Transverse colon (tissue), 4 donors: ENCODE data around the gene GFRA1. TPM values are rescaled to one million over a fixed set of nuclear protein-coding genes. Genes with fewer than 3 reads are reported as not detected.
A peak's percentile ranks its signal among the peaks of the same experiment; 100 is the strongest.

ENCODE experiments used
- DNase-seq: peaks from one replicate; pipeline ENCODE4 v3.0.0-alpha.2; 2019
- H3K27ac ChIP-seq, 4 donors: fragments of 200-600 bp; sonication (generic); 2 replicates each; pipeline ENCODE4 v1.5.1; 2016 to 2018; ENCODE audit warnings: inconsistent platforms in 4 of 4
- H3K27me3 ChIP-seq: fragments of 200-600 bp; sonication (generic); 2 replicates; pipeline ENCODE4 v1.5.1; 2017; ENCODE audit warnings: inconsistent platforms
- H3K36me3 ChIP-seq, 4 donors: fragments of 200-600 bp; sonication (generic); 2 replicates each; pipeline ENCODE4 v1.5.1; 2017 to 2019; ENCODE audit warnings: inconsistent platforms in 4 of 4
- H3K4me1 ChIP-seq, 4 donors: fragments of 200-600 bp; sonication (generic); 2 replicates each; pipeline ENCODE4 v1.5.1; 2017 to 2020; ENCODE audit warnings: inconsistent platforms in 4 of 4
- H3K4me3 ChIP-seq, 4 donors: fragments of 200-600 bp; sonication (generic); 1 replicate in 1 of 4; 2 replicates in 3 of 4; pipeline versions ENCODE4 v1.5.1 to v1.6.1; 2017 to 2019; ENCODE audit warnings: inconsistent platforms in 4 of 4
- H3K9me3 ChIP-seq, 2 donors: fragments of 200-600 bp; sonication (generic); 2 replicates each; pipeline ENCODE4 v1.5.1; 2017 to 2019; ENCODE audit warnings: inconsistent platforms in 2 of 2
- CTCF ChIP-seq, 5 experiments: fragments of 200-600 bp in 3 of 5; fragments of 450-650 bp in 2 of 5; sonication (generic) in 3 of 5; IDR thresholded peaks; 1 replicate in 2 of 5; 2 replicates in 3 of 5; pipeline ENCODE4 v1.5.1; 2016 to 2017; ENCODE audit warnings: antibody characterized with exemption in 5 of 5, inconsistent platforms in 3 of 5, mild to moderate bottlenecking in 2 of 5, moderate library complexity in 1 of 5
- EP300 ChIP-seq: sonication (generic); formaldehyde crosslinking; IDR thresholded peaks from one replicate; pipeline ENCODE4 v1.6.1; 2017; ENCODE audit warnings: antibody characterized with exemption, low read depth
- POLR2A ChIP-seq: fragments of 450-650 bp; IDR thresholded peaks from one replicate; pipeline ENCODE4 v1.6.1; 2016; ENCODE audit warnings: antibody characterized with exemption, mild to moderate bottlenecking, moderate library complexity
- POLR2AphosphoS5 ChIP-seq, 3 donors: sonication (generic); formaldehyde crosslinking; IDR thresholded peaks; one replicate each; pipeline ENCODE4 v1.6.1; 2016; ENCODE audit warnings: antibody characterized with exemption in 3 of 3
- whole genome bisulfite sequencing, 2 donors: methylation state at CpG; one replicate each; pipeline ENCODE4 v1.1.5; 2018; ENCODE audit warnings: low coverage in 1 of 2; 5-methylcytosine and 5-hydroxymethylcytosine counted together
- in situ Hi-C, 4 donors: fragments of 200-750 bp; cut with MboI; loops; one replicate each; pipeline versions ENCODE4 v1.15.0 to v1.15.1; 2017; ENCODE audit warnings: low sequenced_read_pairs in 3 of 4, low pct_ligation_motif_present in 1 of 4, low pct_unique_long_range_greater_than_20kb in 1 of 4
- intact Hi-C: fragments of 100-400 bp; cut with DNase I; formaldehyde crosslinking; loops from one replicate; pipeline ENCODE4 v1.15.1; 2023; ENCODE audit warnings: low total_unique reads
- total RNA-seq, 4 donors: library from RNA; depleted of rRNA; stranded (reverse); fragments of >200 nt; gene quantifications; one replicate each; pipeline ENCODE4 v1.1.0, GENCODE V29; 2016

The GFRA1 gene
- total RNA-seq, 4 donors from 2014 or later = 12.0 to 32.8 (median 17.3) TPM

- TF ChIP-seq POLR2A (no peak), POLR2AphosphoS5 (IDR thresholded peaks at IDR 0.05) (no peak)
- Histone ChIP-seq H3K4me3 (no peak overlapping the region), H3K4me1 (peaks cover 0 to 6% (median 0%) of the 10 kb centered on the region in 4 donors), H3K27ac (no peak overlapping the region), H3K36me3 (no peaks in the 10 kb centered on the region), H3K9me3 (no peaks in the 10 kb centered on the region), H3K27me3 (peaks cover 35% of the 10 kb centered on the region)
- WGBS, 2 donors = 66 to 100% methylated on average over 2 to 6 of the region's 6 CpGs
- DNase-seq = no peak
- intact Hi-C loops = loop anchor here (10.0 kb wide), 1 partner anchor 324 kb away; no protein-coding TSS in a partner anchor
- in situ Hi-C loops = loop anchor here in 2 of 4 donors (25.0 kb wide), 2 partner anchors 467 to 567 kb away; no protein-coding TSS in a partner anchor
Observed at GRCh38 chr10:116278846-116279245, 5.8 kb upstream of the GFRA1 start.

DNA sequence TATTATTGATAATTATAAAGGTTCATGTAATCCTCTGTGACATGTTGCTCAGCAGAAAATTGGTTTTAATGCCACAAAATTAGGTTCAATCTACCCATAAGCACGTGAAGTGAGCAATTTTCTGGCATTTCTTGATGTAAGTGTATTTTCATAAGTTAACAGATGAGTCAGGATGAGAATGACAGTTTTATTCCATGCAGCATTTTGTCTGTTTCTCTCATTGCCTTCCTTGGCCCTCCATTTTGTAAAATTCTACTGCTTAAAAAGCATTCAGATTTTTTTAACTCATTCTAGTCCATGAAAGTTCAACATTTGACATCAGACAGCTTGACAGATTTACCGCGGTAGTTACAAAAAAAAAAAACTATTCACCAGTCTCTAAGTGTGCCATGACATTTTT is 4.0 kb upstream of the GFRA1 start:
- Histone ChIP-seq H3K4me3 (no peak overlapping the region), H3K27me3 (peaks cover 53% of the 10 kb centered on the region)
- in situ Hi-C loops = loop anchor here in 2 of 4 donors (25.0 kb wide), 2 partner anchors 465 to 565 kb away; no protein-coding TSS in a partner anchor

DNA sequence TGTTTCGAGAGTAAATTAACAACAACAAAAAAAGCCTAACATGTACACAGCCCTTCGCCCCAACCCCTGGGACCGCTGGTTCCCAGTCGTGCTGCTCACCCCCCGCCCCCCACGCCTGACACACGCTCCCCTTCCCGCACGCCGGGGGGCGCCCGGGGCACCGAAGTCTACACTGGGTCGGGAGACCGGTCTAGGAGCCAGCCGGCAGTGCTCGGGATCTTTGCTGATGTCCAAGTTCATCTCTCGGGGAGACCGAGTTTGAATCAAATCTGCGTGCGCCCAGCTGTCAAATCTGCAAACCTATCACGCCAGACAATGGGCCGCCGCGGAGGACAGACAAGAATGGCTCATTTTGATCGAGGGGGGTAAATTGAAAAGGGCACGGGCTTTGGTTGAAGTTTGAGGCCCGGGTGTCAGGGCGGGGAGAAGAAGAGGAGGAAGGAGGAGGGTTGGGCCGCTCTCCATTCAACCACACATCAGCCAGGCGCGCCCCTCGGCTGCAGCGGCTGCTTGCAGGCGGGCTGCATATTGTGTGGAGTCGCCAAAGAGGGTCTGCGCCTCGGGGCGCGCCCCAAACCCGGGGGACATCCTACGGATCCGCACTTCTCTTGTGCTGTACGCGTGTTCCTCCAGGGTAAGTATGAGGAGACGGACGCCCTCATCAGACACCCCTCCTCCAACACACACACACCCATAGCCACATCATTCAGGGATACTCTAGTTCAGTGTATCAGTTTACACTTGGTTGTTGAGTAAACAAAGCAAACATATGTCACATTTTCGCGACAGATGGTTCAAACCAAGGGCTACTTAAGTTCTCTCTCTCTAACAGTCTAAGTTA is 1.3 kb upstream of the GFRA1 start:
- Histone ChIP-seq H3K36me3 (no peaks in the 10 kb centered on the region), H3K27me3 (peaks cover 80% of the 10 kb centered on the region), H3K4me1 (peaks cover 0 to 23% (median 11%) of the 10 kb centered on the region in 4 donors), H3K9me3 (no peaks in the 10 kb centered on the region), H3K27ac (peak overlapping the region; percentile 33 to 81 (median 57)), H3K4me3 (peak overlapping the region; percentile 31 to 52 (median 40))
- intact Hi-C loops = loop anchor here (10.0 kb wide), 1 partner anchor 319 kb away; no protein-coding TSS in a partner anchor
- 8 to 9% methylated on average over 12 to 47 of the region's 49 CpGs for WGBS, 2 donors
- no peak for DNase-seq
- in situ Hi-C loops = no loop called here
- TF ChIP-seq POLR2AphosphoS5 (IDR thresholded peaks at IDR 0.05) (no peak), POLR2A (no peak)

More for the DNA sequence above, 4.0 kb upstream of the GFRA1 start:
- TF ChIP-seq CTCF (IDR thresholded peaks at IDR 0.05) (no peak), POLR2A (no peak), EP300 (no peak), POLR2AphosphoS5 (IDR thresholded peaks at IDR 0.05) (no peak)
- intact Hi-C loops = loop anchor here (10.0 kb wide), 1 partner anchor 322 kb away; no protein-coding TSS in a partner anchor
- Histone ChIP-seq H3K9me3 (no peaks in the 10 kb centered on the region), H3K4me1 (peaks cover 0 to 22% (median 7%) of the 10 kb centered on the region in 4 donors), H3K36me3 (no peaks in the 10 kb centered on the region), H3K27ac (no peak overlapping the region)
- no peak for DNase-seq
- 80 to 88% methylated on average over 3 of the region's 3 CpGs for WGBS, 2 donors

GRCh38 chr10:116271593-116272439 is 1.2 kb downstream of the GFRA1 start:
- TF ChIP-seq EP300 = no peak
- no peak for TF ChIP-seq POLR2AphosphoS5 (IDR thresholded peaks at IDR 0.05)
- no peak for TF ChIP-seq CTCF (IDR thresholded peaks at IDR 0.05)
- TF ChIP-seq POLR2A = no peak
- no peak for DNase-seq
- WGBS, 2 donors = 0 to 7% methylated on average over 3 to 64 of the region's 64 CpGs
- peak overlapping the region; percentile 55 to 81 (median 57) for H3K27ac ChIP-seq
- H3K27me3 ChIP-seq = peaks cover 78% of the 10 kb centered on the region
- H3K4me1 ChIP-seq = peaks cover 0 to 23% (median 11%) of the 10 kb centered on the region in 4 donors
- intact Hi-C loops (loop anchor here (10.0 kb wide), 1 partner anchor 317 kb away; no protein-coding TSS in a partner anchor), in situ Hi-C loops (no loop called here)
- no peaks in the 10 kb centered on the region for H3K36me3 ChIP-seq
- H3K9me3 ChIP-seq = no peaks in the 10 kb centered on the region
- peak overlapping the region; percentile 39 to 52 (median 44) for H3K4me3 ChIP-seq
